Gastroesophageal sphincter (tissue), 3 donors: ENCODE data around the gene SUPT16H.

Experiments
- EP300 ChIP-seq: sonication (generic); formaldehyde crosslinking; IDR thresholded peaks from one replicate; pipeline ENCODE4 v1.6.1; 2017; ENCODE audit warnings: antibody characterized with exemption, mild to moderate bottlenecking
- POLR2A ChIP-seq, 2 donors: fragments of 450-650 bp; IDR thresholded peaks; one replicate each; pipeline ENCODE4 v1.6.1; 2017; ENCODE audit warnings: antibody characterized with exemption in 2 of 2, mild to moderate bottlenecking in 2 of 2, moderate library complexity in 1 of 2
- POLR2AphosphoS5 ChIP-seq: sonication (generic); formaldehyde crosslinking; IDR thresholded peaks from one replicate; pipeline ENCODE4 v1.6.1; 2017; ENCODE audit warnings: antibody characterized with exemption
- TF ChIP-seq, protein P1 (sequence below), 4 experiments: fragments of 200-600 bp in 2 of 4; fragments of 450-650 bp in 2 of 4; sonication (generic) in 1 of 4; IDR thresholded peaks; one replicate each; pipeline ENCODE4 v1.5.1; 2017 to 2019; ENCODE audit warnings: antibody characterized with exemption in 4 of 4, mild to moderate bottlenecking in 2 of 4, moderate library complexity in 2 of 4

DNA sequence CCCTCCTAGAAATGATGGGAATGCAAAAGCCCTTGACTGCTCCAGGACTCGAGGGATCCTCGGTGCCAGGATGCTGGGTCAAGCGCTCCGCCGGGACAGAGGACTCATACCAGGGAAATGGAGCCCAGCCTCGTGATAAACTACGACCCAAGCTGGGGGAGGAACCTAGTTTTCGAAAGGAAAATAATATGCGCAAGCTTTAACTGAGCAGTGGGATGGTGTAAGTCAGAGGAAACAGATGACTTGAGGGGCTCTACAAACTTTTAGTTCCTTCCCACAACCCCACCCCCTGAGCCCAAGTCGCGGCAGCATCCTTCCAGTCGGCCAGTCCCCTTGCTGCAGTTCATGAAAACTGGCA, 654 bp upstream of the SUPT16H start:
- TF ChIP-seq EP300 (no peak), POLR2AphosphoS5 (no peak), POLR2A (IDR thresholded peaks at IDR 0.05) (no peak)
- TF ChIP-seq, protein P1, sequence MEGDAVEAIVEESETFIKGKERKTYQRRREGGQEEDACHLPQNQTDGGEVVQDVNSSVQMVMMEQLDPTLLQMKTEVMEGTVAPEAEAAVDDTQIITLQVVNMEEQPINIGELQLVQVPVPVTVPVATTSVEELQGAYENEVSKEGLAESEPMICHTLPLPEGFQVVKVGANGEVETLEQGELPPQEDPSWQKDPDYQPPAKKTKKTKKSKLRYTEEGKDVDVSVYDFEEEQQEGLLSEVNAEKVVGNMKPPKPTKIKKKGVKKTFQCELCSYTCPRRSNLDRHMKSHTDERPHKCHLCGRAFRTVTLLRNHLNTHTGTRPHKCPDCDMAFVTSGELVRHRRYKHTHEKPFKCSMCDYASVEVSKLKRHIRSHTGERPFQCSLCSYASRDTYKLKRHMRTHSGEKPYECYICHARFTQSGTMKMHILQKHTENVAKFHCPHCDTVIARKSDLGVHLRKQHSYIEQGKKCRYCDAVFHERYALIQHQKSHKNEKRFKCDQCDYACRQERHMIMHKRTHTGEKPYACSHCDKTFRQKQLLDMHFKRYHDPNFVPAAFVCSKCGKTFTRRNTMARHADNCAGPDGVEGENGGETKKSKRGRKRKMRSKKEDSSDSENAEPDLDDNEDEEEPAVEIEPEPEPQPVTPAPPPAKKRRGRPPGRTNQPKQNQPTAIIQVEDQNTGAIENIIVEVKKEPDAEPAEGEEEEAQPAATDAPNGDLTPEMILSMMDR (IDR thresholded peaks at IDR 0.05) = no peak
